Upper lobe of left lung (tissue), 4 donors: ENCODE data around the gene KDM4B.

Source experiments
- CTCF ChIP-seq, 6 experiments: fragments of 450-650 bp in 4 of 6; fragments of 200-600 bp in 2 of 6; sonication (generic) in 2 of 6; IDR thresholded peaks; one replicate each; pipeline ENCODE4 v1.5.1; 2016 to 2019; ENCODE audit warnings: antibody characterized with exemption in 6 of 6
- POLR2AphosphoS5 ChIP-seq, 2 donors: sonication (generic); formaldehyde crosslinking; IDR thresholded peaks; one replicate each; pipeline ENCODE4 v1.5.1; 2017; ENCODE audit warnings: antibody characterized with exemption in 2 of 2

- TF ChIP-seq CTCF (IDR thresholded peaks at IDR 0.05) (no peak), POLR2AphosphoS5 (IDR thresholded peaks at IDR 0.05) (no peak)
Measured at GRCh38 chr19:5121266-5122120, 152.6 kb downstream of the KDM4B start.
